HCT116 (cell line): ENCODE results near the gene ANKRD10. TPM values are rescaled to one million over a fixed set of nuclear protein-coding genes. Genes with fewer than 3 reads are reported as not detected.

Experiments used
- ATAC-seq: fragments of 200-7000 bp; cut with Tn5 transposase; 2 replicates; pipeline ENCODE4 v1.9.1; 2020; ENCODE audit warnings: mild to moderate bottlenecking, moderate library complexity
- BruUV-seq: library from RNA; stranded (reverse); fragments of 400-500 nt; replicated peaks from 2 replicates; lab custom pipeline; 2021; lab: Mats Ljungman, UMichigan
- CTCF ChIA-PET: fragments of 300-600 bp; sonication (Branson Sonifier 250); formaldehyde crosslinking; loops from one replicate; lab custom pipeline; 2021; ENCODE audit warnings: antibody characterized with exemption; lab: Charles Lee
- POLR2A ChIA-PET: fragments of 300-600, 350-600 bp; sonication (Branson Sonifier 250); formaldehyde crosslinking; loops from one replicate; lab custom pipeline; 2021; ENCODE audit warnings: antibody characterized with exemption; lab: Charles Lee
- RAD21 ChIA-PET, 2 experiments: fragments of 300-600 bp; sonication (Branson Sonifier 250); formaldehyde crosslinking; loops; one replicate each; lab custom pipeline; 2023; ENCODE audit warnings: low total read pairs in 2 of 2; ENCODE audit not compliant: uncharacterized antibody in 2 of 2, unreplicated experiment in 2 of 2, low non-redundant PET in 1 of 2; lab: Charles Lee
- DNase-seq: peaks from one replicate; pipeline ENCODE4 v3.0.0-alpha.2; 2010; ENCODE audit warnings: low read depth, low spot score
- H2AFZ ChIP-seq: fragments of 200-600 bp; shearing (Covaris generic), sonication (generic); 2 replicates; pipeline ENCODE4 v1.6.1; 2017; ENCODE audit warnings: low read depth, mixed run types, mixed read lengths, antibody characterized with exemption, low read length; ENCODE audit not compliant: poor library complexity, severe bottlenecking
- H3K27ac ChIP-seq: 2 replicates; pipeline ENCODE4 v1.5.1; 2012; ENCODE audit warnings: low read depth, low read length
- H3K27me3 ChIP-seq: fragments of 200-600 bp; sonication (generic); 2 replicates; pipeline ENCODE4 v1.6.1; 2016; ENCODE audit warnings: mixed run types, low read length, mixed read lengths; ENCODE audit not compliant: insufficient read depth
- H3K36me3 ChIP-seq, 2 experiments: fragments of 200-500 bp in 1 of 2; fragments of 200-600 bp in 1 of 2; sonication (Bioruptor generic) in 1 of 2; sonication (generic) in 1 of 2; 2 replicates each; pipeline versions ENCODE4 v1.5.1 to v1.6.1; 2014 to 2016; ENCODE audit warnings: low read length in 2 of 2, inconsistent platforms in 1 of 2, mixed read lengths in 1 of 2, mixed run types in 1 of 2; ENCODE audit not compliant: insufficient read depth in 2 of 2, control insufficient read depth in 1 of 2
- H3K4me1 ChIP-seq, 2 experiments: fragments of 200-600 bp in 1 of 2; sonication (generic) in 1 of 2; 2 replicates each; pipeline versions ENCODE4 v1.5.1 to v1.6.1; 2012 to 2017; ENCODE audit warnings: low read length in 2 of 2, inconsistent platforms in 1 of 2, mild to moderate bottlenecking in 1 of 2, mixed read lengths in 1 of 2, mixed run types in 1 of 2, moderate library complexity in 1 of 2; ENCODE audit not compliant: insufficient read depth in 2 of 2, control insufficient read depth in 1 of 2
- H3K4me2 ChIP-seq: fragments of 200-600 bp; sonication (generic); 2 replicates; pipeline ENCODE4 v1.6.1; 2017; ENCODE audit warnings: mixed run types, low read length, mixed read lengths
- H3K4me3 ChIP-seq, 2 experiments: fragments of 200-600 bp in 1 of 2; sonication (generic) in 1 of 2; replicated peaks in 1 of 2; 2 replicates each; pipeline ENCODE4 v1.5.1; 2011 to 2016; ENCODE audit warnings: low read length in 2 of 2, control low read depth in 1 of 2, low read depth in 1 of 2, mild to moderate bottlenecking in 1 of 2, mixed read lengths in 1 of 2, mixed run types in 1 of 2
- H3K79me2 ChIP-seq: fragments of 200-600 bp; sonication (generic); 2 replicates; pipeline ENCODE4 v1.6.1; 2017; ENCODE audit warnings: mild to moderate bottlenecking, mixed run types, low read length, moderate library complexity, mixed read lengths; ENCODE audit not compliant: insufficient read depth
- H3K9ac ChIP-seq: fragments of 200-600 bp; sonication (generic); 2 replicates; pipeline ENCODE4 v1.6.1; 2016; ENCODE audit warnings: low read length, mixed read lengths
- H3K9me2 ChIP-seq: fragments of 200-600 bp; sonication (generic), shearing (Covaris generic); 2 replicates; pipeline ENCODE4 v1.6.1; 2017; ENCODE audit warnings: mixed run types, mild to moderate bottlenecking, moderate library complexity; ENCODE audit not compliant: insufficient read depth
- H3K9me3 ChIP-seq, 2 experiments: fragments of 200-500 bp in 1 of 2; fragments of 200-600 bp in 1 of 2; sonication (Bioruptor generic) in 1 of 2; sonication (generic) in 1 of 2; 2 replicates each; pipeline ENCODE4 v1.6.1; 2014 to 2017; ENCODE audit warnings: low read length in 2 of 2, mixed read lengths in 2 of 2, inconsistent platforms in 1 of 2, low read depth in 1 of 2, mild to moderate bottlenecking in 1 of 2, mixed run types in 1 of 2, moderate library complexity in 1 of 2; ENCODE audit not compliant: control insufficient read depth in 1 of 2, insufficient read depth in 1 of 2
- H4K20me1 ChIP-seq: fragments of 200-600 bp; sonication (generic), shearing (Covaris generic); 2 replicates; pipeline ENCODE4 v1.6.1; 2017; ENCODE audit warnings: mixed run types, mild to moderate bottlenecking, moderate library complexity; ENCODE audit not compliant: insufficient read depth
- CBX3 ChIP-seq: IDR thresholded peaks from 2 replicates; pipeline ENCODE4 v1.6.1; 2012; ENCODE audit warnings: low read depth
- CTCF ChIP-seq, 3 experiments: fragments of 200-600 bp in 1 of 3; sonication (generic) in 1 of 3; IDR thresholded peaks in 2 of 3; conservative IDR thresholded peaks in 1 of 3; 2 replicates each; pipeline ENCODE4 v1.5.1; 2012 to 2017; ENCODE audit warnings: low read depth in 2 of 3, low read length in 2 of 3, antibody characterized with exemption in 1 of 3, borderline replicate concordance in 1 of 3, control low read depth in 1 of 3, mild to moderate bottlenecking in 1 of 3, mixed read lengths in 1 of 3, mixed run types in 1 of 3, moderate library complexity in 1 of 3; ENCODE audit not compliant: insufficient read depth in 1 of 3
- EGR1 ChIP-seq: IDR thresholded peaks from 2 replicates; pipeline ENCODE4 v1.6.1; 2012; ENCODE audit warnings: low read depth
- ELF1 ChIP-seq: IDR thresholded peaks from 2 replicates; pipeline ENCODE4 v1.6.1; 2012; ENCODE audit warnings: low read depth, borderline replicate concordance
- ZBTB33 ChIP-seq: IDR thresholded peaks from 2 replicates; pipeline ENCODE4 v1.6.1; 2011; ENCODE audit warnings: mild to moderate bottlenecking, low read length, moderate library complexity; ENCODE audit not compliant: insufficient replicate concordance; ENCODE audit errors: extremely low read depth
- intact Hi-C: fragments of 100-400 bp; cut with micrococcal nuclease; formaldehyde crosslinking; loops from 2 replicates; pipeline ENCODE4 v1.10.0; 2022
- total RNA-seq: library from RNA; stranded (reverse); gene quantifications from one replicate; pipeline ENCODE4 v1.2.1, GENCODE V29; 2021; ENCODE audit not compliant: unreplicated experiment

ANKRD10 gene
- total RNA-seq, 1 experiment from 2014 or later: 173 TPM

GRCh38 chr13:110890279-110891165 lies 24.3 kb downstream of the ANKRD10 start (continued):
- no peak for TF ChIP-seq ZBTB33

- H3K4me3 ChIP-seq: no peak overlapping the region
- peaks cover 10 to 21% of the 10 kb centered on the region in 2 experiments for H3K36me3 ChIP-seq
- H3K27me3 ChIP-seq: no peaks in the 10 kb centered on the region
- ChIA-PET POLR2A (no interaction called here), CTCF (no interaction called here), RAD21 (no interaction called here)
- DNase-seq: no peak
- no peak overlapping the region for H3K27ac ChIP-seq
- H3K4me2 ChIP-seq: no peak overlapping the region
- peaks cover 0 to 37% of the 10 kb centered on the region in 2 experiments; a peak in 2 of 4 replicates for H3K4me1 ChIP-seq
- no peak for TF ChIP-seq ELF1
- TF ChIP-seq CBX3: no peak
- no peak for TF ChIP-seq EGR1
- no peak for TF ChIP-seq CTCF (IDR thresholded peaks at IDR 0.05 in 2 of 3, conservative IDR thresholded peaks at IDR 0.05 in 1 of 3; ENCODE audit: borderline replicate concordance in 1 of 3, insufficient read depth in 1 of 3, low read depth in 2 of 3, low read length in 2 of 3)
- intact Hi-C loops: no loop called here
- H2AFZ ChIP-seq: no peak overlapping the region
- peaks cover 24% of the 10 kb centered on the region for H4K20me1 ChIP-seq
- no peaks in the 10 kb centered on the region for H3K9me2 ChIP-seq
- no peaks in the 10 kb centered on the region for H3K9me3 ChIP-seq
- BruUV-seq: no TSS peak
- H3K9ac ChIP-seq: no peak overlapping the region
- H3K79me2 ChIP-seq: peaks cover 8% of the 10 kb centered on the region; the same call in 1 of the 2 replicates
- no peak for ATAC-seq
Measured at GRCh38 chr13:110888390-110888789, 26.5 kb downstream of the ANKRD10 start.
